Measurements from ENCODE around the gene B4GALT3.

DNA sequence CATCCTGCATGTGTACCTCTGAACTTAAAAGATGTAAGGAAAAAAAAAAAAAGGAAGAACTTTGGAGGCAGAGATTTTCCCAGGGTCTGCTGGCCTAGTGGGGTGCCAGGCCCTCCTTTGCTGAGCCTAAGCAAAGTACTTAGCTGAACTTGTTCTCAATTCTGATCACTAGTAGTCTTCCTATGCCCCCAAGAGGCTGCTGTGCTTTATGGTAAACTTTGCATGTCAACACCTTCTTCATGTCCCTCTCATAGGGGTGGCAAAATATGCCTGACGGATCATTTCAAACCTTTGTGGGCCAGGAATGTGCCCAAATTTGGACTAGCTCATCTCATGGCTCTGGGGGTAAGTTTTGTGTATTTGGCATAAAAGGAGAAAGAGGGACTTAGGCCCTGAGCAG is 19.4 kb downstream of the B4GALT3 start:
- TF ChIP-seq POLR2A (IDR thresholded peaks at IDR 0.05) (no peak), POLR2AphosphoS5 (IDR thresholded peaks at IDR 0.05) (no peak), EP300 (IDR thresholded peaks at IDR 0.05) (no peak)
- TF ChIP-seq, protein P1, sequence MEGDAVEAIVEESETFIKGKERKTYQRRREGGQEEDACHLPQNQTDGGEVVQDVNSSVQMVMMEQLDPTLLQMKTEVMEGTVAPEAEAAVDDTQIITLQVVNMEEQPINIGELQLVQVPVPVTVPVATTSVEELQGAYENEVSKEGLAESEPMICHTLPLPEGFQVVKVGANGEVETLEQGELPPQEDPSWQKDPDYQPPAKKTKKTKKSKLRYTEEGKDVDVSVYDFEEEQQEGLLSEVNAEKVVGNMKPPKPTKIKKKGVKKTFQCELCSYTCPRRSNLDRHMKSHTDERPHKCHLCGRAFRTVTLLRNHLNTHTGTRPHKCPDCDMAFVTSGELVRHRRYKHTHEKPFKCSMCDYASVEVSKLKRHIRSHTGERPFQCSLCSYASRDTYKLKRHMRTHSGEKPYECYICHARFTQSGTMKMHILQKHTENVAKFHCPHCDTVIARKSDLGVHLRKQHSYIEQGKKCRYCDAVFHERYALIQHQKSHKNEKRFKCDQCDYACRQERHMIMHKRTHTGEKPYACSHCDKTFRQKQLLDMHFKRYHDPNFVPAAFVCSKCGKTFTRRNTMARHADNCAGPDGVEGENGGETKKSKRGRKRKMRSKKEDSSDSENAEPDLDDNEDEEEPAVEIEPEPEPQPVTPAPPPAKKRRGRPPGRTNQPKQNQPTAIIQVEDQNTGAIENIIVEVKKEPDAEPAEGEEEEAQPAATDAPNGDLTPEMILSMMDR (IDR thresholded peaks at IDR 0.05): no peak

Data from upper lobe of left lung (tissue), 4 donors.